22Rv1 (cell line): ENCODE data around the gene C6orf47.

ENCODE experiments used
- ZFX ChIP-seq: fragments of 450-650 bp; IDR thresholded peaks from 2 replicates; pipeline ENCODE4 v1.6.1; 2017; ENCODE audit warnings: antibody characterized with exemption, borderline replicate concordance
- TF ChIP-seq, protein P1 (sequence below): fragments of 450-650 bp; IDR thresholded peaks from 2 replicates; pipeline ENCODE4 v1.5.1; 2017; ENCODE audit warnings: mild to moderate bottlenecking

DNA sequence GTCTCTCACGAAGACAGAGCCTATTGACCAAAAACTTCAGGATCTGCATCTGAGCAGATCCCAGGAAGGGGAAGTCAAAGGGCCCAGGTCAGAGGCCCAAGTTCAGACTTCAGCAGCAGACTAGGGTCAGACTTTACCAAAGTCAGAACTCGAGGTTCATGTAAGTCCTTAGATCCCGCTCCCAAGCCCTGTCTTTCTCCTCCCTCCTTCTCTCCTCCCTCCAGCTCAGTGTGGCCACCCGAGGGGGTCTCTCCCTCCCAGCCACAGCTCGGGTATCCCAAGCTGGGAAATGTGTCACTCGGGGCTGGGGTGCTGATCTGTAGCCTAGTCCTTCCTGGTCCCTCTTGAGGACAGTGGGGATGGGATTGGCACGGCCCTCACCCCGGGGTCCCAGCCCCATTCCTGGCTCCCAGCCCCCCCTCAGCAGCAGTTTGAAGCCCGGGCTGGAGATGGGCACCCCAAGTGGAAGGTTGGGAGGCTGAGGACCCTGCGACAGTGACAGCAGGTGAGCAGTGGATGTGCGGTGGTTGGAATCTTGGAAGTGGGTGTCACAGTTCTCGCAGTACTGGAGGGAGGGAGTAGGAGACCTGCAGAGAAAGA is 1.6 kb upstream of the C6orf47 start:
- TF ChIP-seq, protein P1, sequence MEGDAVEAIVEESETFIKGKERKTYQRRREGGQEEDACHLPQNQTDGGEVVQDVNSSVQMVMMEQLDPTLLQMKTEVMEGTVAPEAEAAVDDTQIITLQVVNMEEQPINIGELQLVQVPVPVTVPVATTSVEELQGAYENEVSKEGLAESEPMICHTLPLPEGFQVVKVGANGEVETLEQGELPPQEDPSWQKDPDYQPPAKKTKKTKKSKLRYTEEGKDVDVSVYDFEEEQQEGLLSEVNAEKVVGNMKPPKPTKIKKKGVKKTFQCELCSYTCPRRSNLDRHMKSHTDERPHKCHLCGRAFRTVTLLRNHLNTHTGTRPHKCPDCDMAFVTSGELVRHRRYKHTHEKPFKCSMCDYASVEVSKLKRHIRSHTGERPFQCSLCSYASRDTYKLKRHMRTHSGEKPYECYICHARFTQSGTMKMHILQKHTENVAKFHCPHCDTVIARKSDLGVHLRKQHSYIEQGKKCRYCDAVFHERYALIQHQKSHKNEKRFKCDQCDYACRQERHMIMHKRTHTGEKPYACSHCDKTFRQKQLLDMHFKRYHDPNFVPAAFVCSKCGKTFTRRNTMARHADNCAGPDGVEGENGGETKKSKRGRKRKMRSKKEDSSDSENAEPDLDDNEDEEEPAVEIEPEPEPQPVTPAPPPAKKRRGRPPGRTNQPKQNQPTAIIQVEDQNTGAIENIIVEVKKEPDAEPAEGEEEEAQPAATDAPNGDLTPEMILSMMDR, result no peak
- no peak for TF ChIP-seq ZFX
